ENCODE results near the gene UPF3A.

GRCh38 chr13:114313061-114313860 is 31.9 kb downstream of the UPF3A start:
- TF ChIP-seq ZNF232 (CRISPR knock-in tag; IDR thresholded peaks at IDR 0.05): no peak
- TF ChIP-seq CTCF (IDR thresholded peaks at IDR 0.05 in 2 of 3, conservative IDR thresholded peaks at IDR 0.05 in 1 of 3; ENCODE audit: insufficient read depth in 2 of 3, low read depth in 1 of 3, low read length in 3 of 3): no peak
- no peak for TF ChIP-seq GATA2 (CRISPR knock-in tag; IDR thresholded peaks at IDR 0.05)
- 0 out of 4 replicates have a peak, but pooled peaks of 1 of the 2 experiments have one; percentile 15 for TF ChIP-seq MNT (conservative IDR thresholded peaks at IDR 0.05)
- TF ChIP-seq HCFC1 (IDR thresholded peaks at IDR 0.05; ENCODE audit: low read depth, low read length): no peak
- no peak for TF ChIP-seq CREB1 (IDR thresholded peaks at IDR 0.05)
- no peak for TF ChIP-seq CREB1 (CRISPR knock-in tag; IDR thresholded peaks at IDR 0.05)
- no peak for TF ChIP-seq ZNF140 (CRISPR knock-in tag; IDR thresholded peaks at IDR 0.05)
- TF ChIP-seq EHMT2 (IDR thresholded peaks at IDR 0.05): no peak
- TF ChIP-seq GATAD2A (IDR thresholded peaks at IDR 0.05): no peak
- no peak for TF ChIP-seq HMGN3 (IDR thresholded peaks at IDR 0.05; ENCODE audit: borderline replicate concordance, extremely low read depth, insufficient read length, low read depth, low read length)
- TF ChIP-seq REST (IDR thresholded peaks at IDR 0.05; ENCODE audit: borderline replicate concordance): no peak
- no peak for TF ChIP-seq REST (CRISPR knock-in tag; IDR thresholded peaks at IDR 0.05; ENCODE audit: low read depth)
- TF ChIP-seq JUND (IDR thresholded peaks at IDR 0.05; ENCODE audit: borderline replicate concordance, low read depth, low read length): no peak; the same call in none of the 2 replicates
- TF ChIP-seq JUND (tag; IDR thresholded peaks at IDR 0.05; ENCODE audit: borderline replicate concordance, low read depth, low read length): no peak; the same call in 2 of the 3 replicates

All from K562 (cell line).